Uterus (tissue), 4 donors: ENCODE results near the gene DAPK2. TPM values are rescaled to one million over a fixed set of nuclear protein-coding genes. Genes with fewer than 3 reads are reported as not detected.
A peak's percentile ranks its signal among the peaks of the same experiment; 100 is the strongest.

ENCODE experiments used
- DNase-seq, 2 donors: peaks; one replicate each; pipeline ENCODE4 v3.0.0-alpha.2; 2019 to 2020
- H3K27ac ChIP-seq, 2 donors: fragments of 200-600 bp; sonication (generic); 1 replicate in 1 of 2; 2 replicates in 1 of 2; pipeline ENCODE4 v1.5.1; 2016 to 2018
- H3K27me3 ChIP-seq, 2 donors: fragments of 200-600 bp; sonication (generic); one replicate each; pipeline ENCODE4 v1.5.1; 2018 to 2019; ENCODE audit warnings: control low read depth in 1 of 2
- H3K36me3 ChIP-seq, 2 donors: fragments of 200-600 bp; sonication (generic); one replicate each; pipeline ENCODE4 v1.5.1; 2019; ENCODE audit warnings: control low read depth in 1 of 2
- H3K4me1 ChIP-seq, 2 donors: fragments of 200-600 bp; sonication (generic); one replicate each; pipeline ENCODE4 v1.5.1; 2018 to 2019; ENCODE audit warnings: control low read depth in 1 of 2
- H3K4me3 ChIP-seq, 2 donors: fragments of 200-600 bp; sonication (generic); 1 replicate in 1 of 2; 2 replicates in 1 of 2; pipeline ENCODE4 v1.5.1; 2018 to 2019; ENCODE audit warnings: mild to moderate bottlenecking in 1 of 2
- H3K9me3 ChIP-seq, 2 donors: fragments of 200-600 bp; sonication (generic); one replicate each; pipeline ENCODE4 v1.5.1; 2019; ENCODE audit warnings: control low read depth in 1 of 2
- POLR2A ChIP-seq, 2 donors: fragments of 450-650 bp; IDR thresholded peaks; one replicate each; pipeline ENCODE4 v1.6.1; 2016; ENCODE audit warnings: antibody characterized with exemption in 2 of 2, mild to moderate bottlenecking in 1 of 2, moderate library complexity in 1 of 2
- intact Hi-C: fragments of 100-400 bp; cut with DNase I; formaldehyde crosslinking; loops from one replicate; pipeline ENCODE4 v1.15.1; 2023; ENCODE audit warnings: low total_unique reads
- microRNA counts, 2 donors: library from miRNA; unstranded; fragments of <30 nt; microRNA quantifications; one replicate each; lab custom pipeline; 2016 to 2017
- microRNA-seq: library from miRNA; unstranded; fragments of <30 nt; microRNA quantifications from one replicate; pipeline ENCODE4, GENCODE V29; 2016; ENCODE audit warnings: borderline microRNAs expressed, borderline replicate concordance
- small RNA-seq: library from RNA; depleted of rRNA; stranded (forward); fragments of <200 nt; gene quantifications from one replicate; pipeline ENCODE3, GENCODE V24; 2016
- total RNA-seq, 4 donors: library from RNA; depleted of rRNA in 3 of 4; stranded (reverse); fragments of >200 nt in 3 of 4; gene quantifications; one replicate each; pipeline versions ENCODE4 v1.1.0 to v1.2.4, GENCODE V29; 2014 to 2023
- TF ChIP-seq, protein P1 (sequence below), 4 experiments: fragments of 200-600 bp in 2 of 4; fragments of 450-650 bp in 2 of 4; sonication (generic) in 2 of 4; IDR thresholded peaks; one replicate each; pipeline ENCODE4 v1.5.1; 2016 to 2019; ENCODE audit warnings: antibody characterized with exemption in 4 of 4, mild to moderate bottlenecking in 2 of 4, moderate library complexity in 1 of 4
- donor health status: DM: yes; HTN: yes; CAD: no.

The DAPK2 gene
- total RNA-seq, 4 donors from 2014 or later, result 0.88 to 5.3 (median 1.4) TPM

DNA sequence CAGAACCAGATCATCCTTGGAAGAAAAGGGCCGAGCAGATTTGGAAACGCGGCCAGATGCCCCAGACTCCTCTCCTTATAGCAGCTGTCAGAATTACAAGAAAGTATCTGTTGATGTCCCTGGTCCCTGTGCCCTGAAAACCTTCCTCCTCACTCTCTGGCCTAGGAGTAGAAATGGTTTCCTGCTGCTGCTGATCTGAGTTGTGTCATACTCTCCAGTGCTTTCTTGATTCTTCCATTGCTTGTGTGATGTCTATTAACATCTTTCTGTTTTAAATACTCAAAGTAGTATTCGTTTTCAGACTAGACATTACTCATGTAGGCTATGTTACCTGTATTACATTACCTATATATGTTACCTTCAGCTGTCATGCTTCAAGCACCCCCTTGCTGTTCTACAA, 185.7 kb downstream of the DAPK2 start:
- Histone ChIP-seq H3K27me3 (no peaks in the 10 kb centered on the region), H3K9me3 (no peaks in the 10 kb centered on the region), H3K4me3 (no peak overlapping the region), H3K36me3 (no peaks in the 10 kb centered on the region), H3K4me1 (peaks cover 0 to 6% of the 10 kb centered on the region in 2 donors), H3K27ac (no peak overlapping the region)
- intact Hi-C loops, result no loop called here
- DNase-seq, result no peak
- TF ChIP-seq, protein P1, sequence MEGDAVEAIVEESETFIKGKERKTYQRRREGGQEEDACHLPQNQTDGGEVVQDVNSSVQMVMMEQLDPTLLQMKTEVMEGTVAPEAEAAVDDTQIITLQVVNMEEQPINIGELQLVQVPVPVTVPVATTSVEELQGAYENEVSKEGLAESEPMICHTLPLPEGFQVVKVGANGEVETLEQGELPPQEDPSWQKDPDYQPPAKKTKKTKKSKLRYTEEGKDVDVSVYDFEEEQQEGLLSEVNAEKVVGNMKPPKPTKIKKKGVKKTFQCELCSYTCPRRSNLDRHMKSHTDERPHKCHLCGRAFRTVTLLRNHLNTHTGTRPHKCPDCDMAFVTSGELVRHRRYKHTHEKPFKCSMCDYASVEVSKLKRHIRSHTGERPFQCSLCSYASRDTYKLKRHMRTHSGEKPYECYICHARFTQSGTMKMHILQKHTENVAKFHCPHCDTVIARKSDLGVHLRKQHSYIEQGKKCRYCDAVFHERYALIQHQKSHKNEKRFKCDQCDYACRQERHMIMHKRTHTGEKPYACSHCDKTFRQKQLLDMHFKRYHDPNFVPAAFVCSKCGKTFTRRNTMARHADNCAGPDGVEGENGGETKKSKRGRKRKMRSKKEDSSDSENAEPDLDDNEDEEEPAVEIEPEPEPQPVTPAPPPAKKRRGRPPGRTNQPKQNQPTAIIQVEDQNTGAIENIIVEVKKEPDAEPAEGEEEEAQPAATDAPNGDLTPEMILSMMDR (IDR thresholded peaks at IDR 0.05), result no peak
- no peak for TF ChIP-seq POLR2A (IDR thresholded peaks at IDR 0.05)

DNA sequence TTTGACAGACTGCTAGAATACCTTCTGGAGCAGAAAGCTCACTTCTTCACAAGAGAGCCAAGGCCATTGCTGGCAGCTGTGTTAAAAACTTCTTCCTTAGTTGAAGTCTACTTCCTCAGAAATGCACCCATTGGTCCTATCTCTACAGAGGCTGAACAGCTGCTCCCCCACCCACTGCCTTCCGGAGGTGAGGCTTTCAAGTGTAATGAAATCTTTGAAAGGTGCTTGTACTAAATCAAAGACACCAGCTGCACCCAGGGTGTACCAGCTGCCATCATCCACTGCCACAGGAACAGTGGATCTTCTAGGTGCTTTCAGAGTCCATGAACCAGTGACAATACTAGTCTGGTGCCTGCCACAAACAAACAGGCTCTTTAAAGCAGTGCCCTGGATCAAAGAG, 186.1 kb downstream of the DAPK2 start:
- H3K27me3 ChIP-seq, result no peaks in the 10 kb centered on the region
- TF ChIP-seq POLR2A (IDR thresholded peaks at IDR 0.05), result no peak
- TF ChIP-seq, protein P1 (IDR thresholded peaks at IDR 0.05), result no peak

DNA sequence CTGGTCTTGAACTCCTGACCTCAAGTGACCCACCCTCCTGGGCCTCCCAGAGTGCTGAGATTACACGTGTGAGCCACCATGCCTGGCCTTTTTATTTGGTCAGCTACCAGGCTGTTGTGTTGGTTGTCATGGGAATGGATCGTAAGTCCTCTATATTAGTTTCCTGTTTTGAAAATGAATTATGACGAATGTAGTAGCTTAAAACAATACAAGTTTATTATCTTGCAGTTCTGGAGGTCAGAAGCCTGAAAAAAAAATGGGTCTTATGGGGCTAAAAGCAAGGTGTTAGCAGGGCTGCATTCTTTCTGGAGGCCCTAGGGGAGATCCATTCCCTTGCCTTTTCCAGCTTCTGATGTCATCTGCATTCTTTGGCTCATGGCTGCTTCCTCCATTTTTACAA, 187.4 kb downstream of the DAPK2 start:
- no peak for DNase-seq
- Histone ChIP-seq H3K27me3 (no peaks in the 10 kb centered on the region), H3K27ac (peak overlapping the region in 1 of 2 donors; percentile 1), H3K4me1 (peaks cover 0 to 6% of the 10 kb centered on the region in 2 donors), H3K36me3 (no peaks in the 10 kb centered on the region), H3K9me3 (no peaks in the 10 kb centered on the region), H3K4me3 (no peak overlapping the region)
- TF ChIP-seq, protein P1 (IDR thresholded peaks at IDR 0.05), result no peak
- no peak for TF ChIP-seq POLR2A (IDR thresholded peaks at IDR 0.05)
- intact Hi-C loops, result no loop called here

More for the DNA sequence above, 186.1 kb downstream of the DAPK2 start:
- Histone ChIP-seq H3K4me1 (peaks cover 0 to 6% of the 10 kb centered on the region in 2 donors), H3K36me3 (no peaks in the 10 kb centered on the region), H3K4me3 (no peak overlapping the region), H3K27ac (no peak overlapping the region), H3K9me3 (no peaks in the 10 kb centered on the region)
- no peak for DNase-seq
- intact Hi-C loops, result no loop called here

DNA sequence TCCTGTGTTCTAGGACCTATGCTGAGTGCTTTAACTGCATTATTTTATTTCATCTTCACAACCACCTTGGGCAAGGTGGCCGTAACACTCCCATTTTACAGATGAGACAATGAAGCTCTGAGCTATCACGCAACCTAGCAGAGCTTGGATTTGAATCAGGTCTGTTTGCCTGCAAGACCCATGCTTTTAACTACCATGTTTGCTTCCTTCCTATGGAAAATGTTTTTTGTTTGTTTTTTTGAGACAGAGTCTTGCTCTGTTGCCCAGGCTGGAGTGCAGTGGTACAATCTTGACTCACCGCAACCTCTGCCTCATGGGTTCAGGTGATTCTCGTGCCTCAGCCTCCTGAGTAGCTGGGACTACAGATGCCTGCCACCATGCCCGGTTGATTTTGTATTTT, 187.8 kb downstream of the DAPK2 start:
- no peaks in the 10 kb centered on the region for H3K9me3 ChIP-seq
- H3K27me3 ChIP-seq, result no peaks in the 10 kb centered on the region
- H3K4me3 ChIP-seq, result no peak overlapping the region
- no peak for DNase-seq
- no peak for TF ChIP-seq POLR2A (IDR thresholded peaks at IDR 0.05)
- TF ChIP-seq, protein P1 (IDR thresholded peaks at IDR 0.05), result no peak
- H3K36me3 ChIP-seq, result no peaks in the 10 kb centered on the region
- peaks cover 0 to 6% of the 10 kb centered on the region in 2 donors for H3K4me1 ChIP-seq
- peak overlapping the region; percentile 1 to 54 for H3K27ac ChIP-seq
- intact Hi-C loops, result no loop called here

DNA sequence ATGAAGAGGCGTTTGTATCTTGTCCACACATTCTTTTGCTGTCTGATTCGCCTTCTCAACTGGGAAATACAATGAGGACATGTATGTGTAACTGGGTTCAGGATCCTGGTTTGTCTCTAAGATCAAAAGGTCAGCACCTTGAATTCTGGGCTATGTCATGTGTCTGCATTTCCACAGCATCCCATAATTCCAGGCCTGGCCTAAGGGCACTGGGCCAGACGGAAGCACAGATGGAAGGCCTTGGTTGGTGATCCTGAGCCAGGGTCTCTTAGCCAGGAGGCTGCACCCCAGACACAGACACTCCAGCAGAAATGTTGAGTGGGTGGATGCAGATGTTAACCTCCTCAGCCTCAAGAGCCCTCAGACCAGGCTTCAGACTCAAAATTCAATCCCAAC, 188.8 kb downstream of the DAPK2 start:
- TF ChIP-seq, protein P1 (IDR thresholded peaks at IDR 0.05), result no peak
- no peak for TF ChIP-seq POLR2A (IDR thresholded peaks at IDR 0.05)
- Histone ChIP-seq H3K4me1 (peaks cover 0 to 6% of the 10 kb centered on the region in 2 donors), H3K36me3 (no peaks in the 10 kb centered on the region), H3K9me3 (no peaks in the 10 kb centered on the region), H3K27ac (peak overlapping the region; percentile 33 to 54), H3K27me3 (no peaks in the 10 kb centered on the region), H3K4me3 (no peak overlapping the region)
- intact Hi-C loops, result no loop called here
- DNase-seq, result peak in 1 of 2 donors; percentile 39

MicroRNAs encoded within 50 kb of the gene (microRNA counts, 767-probe panel; counts per million panel counts)
- 0 counts per million in 2 donors for microRNA hsa-miR-422a (lab: Ali Mortazavi, UCI)

Small RNA genes lying within 50 kb of the gene (microRNA-seq; reads per million reads assigned to microRNA genes)
- not detected for gene MIR422A

Small RNA genes lying within 50 kb of the gene (small RNA-seq; reads per million reads assigned to genes)
- not detected for gene AC015914.2
- gene MIR422A, result not detected

Other genes starting within 250 kb of the DAPK2 start
- gene HERC1, start 212.5 kb downstream of the DAPK2 start, total RNA-seq, result 100 to 1,000 TPM in 3 of 4 donors, 10 to 100 TPM in 1; 27.6 to 193 (median 131) TPM
- gene CIAO2A, start 47.4 kb upstream of the DAPK2 start, total RNA-seq, result 10 to 100 TPM; 21.4 to 53.8 (median 34.3) TPM
- 100 to 1,000 TPM in 2 of 4 donors, 10 to 100 TPM in 2; 74.5 to 178 (median 95.5) TPM for gene SNX1, start 49.5 kb upstream of the DAPK2 start, total RNA-seq
- gene SNX22, start 105.2 kb upstream of the DAPK2 start, total RNA-seq, result 1 to 10 TPM in 1 of 4 donors, under 1 TPM in 1, not detected in 2; 0.55 to 1.7 TPM
- 100 to 1,000 TPM; 309 to 914 (median 465) TPM for gene PPIB, start 116.5 kb upstream of the DAPK2 start, total RNA-seq